ENCODE results near the gene MYOZ2.
"Not testable (repeated sequence)": the region's sequence is repeated elsewhere in the genome, so short reads cannot be mapped to it uniquely, and the experiment has no call there.

Gene MYOZ2

DNA sequence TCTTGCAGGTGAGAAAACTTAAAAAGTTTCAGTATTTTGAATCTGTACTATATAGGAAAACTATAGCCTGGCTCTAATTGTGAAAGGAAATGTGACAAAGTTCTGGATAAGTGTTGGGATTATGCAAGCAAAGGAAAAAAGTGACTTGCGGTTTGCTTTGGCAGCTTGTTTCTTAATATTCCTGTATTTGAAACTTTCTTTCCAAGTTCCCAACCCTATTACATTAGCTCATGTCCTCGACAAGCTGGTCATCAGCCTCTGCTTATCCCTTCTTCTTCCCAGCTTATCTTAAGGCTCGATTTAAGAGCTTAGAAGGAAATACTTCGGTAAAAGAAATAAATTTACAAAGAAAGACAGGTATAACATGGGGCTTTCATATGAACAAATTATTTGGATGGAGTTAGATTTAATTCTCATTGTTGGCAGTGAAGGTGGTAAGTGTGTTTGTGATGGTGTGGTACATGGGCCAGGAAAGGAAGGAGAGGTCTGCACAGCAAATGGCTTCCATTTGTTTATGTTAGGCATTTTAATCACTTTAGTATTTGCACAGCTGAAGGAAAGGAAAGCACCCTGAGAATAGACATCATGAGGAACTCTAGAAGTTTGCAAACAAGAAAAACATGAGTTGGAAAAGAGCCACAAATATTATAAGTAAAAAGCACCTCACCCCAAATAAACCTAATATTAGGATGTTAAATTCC lies 5.1 kb upstream of the MYOZ2 start:
- no peak for DNase-seq

DNA sequence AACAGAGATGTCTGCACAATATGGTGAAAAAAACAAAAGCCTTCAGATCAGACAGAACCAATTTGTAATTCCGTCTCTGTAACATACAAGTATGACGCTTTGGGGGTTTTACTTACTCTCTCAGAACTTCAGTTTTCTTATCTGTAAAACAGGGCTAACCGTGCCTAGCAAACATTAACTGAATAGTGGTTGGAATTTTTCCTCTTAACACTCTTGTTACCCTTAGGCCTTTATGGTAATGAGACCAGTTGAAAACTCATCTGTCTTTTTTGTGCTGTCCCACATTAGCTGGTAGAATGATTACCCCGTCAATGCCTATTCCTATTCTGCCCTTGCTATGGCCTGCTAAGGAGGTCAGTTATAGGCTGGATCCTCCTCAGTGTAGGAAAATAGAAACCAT lies 4.5 kb upstream of the MYOZ2 start:
- DNase-seq = no peak

DNA sequence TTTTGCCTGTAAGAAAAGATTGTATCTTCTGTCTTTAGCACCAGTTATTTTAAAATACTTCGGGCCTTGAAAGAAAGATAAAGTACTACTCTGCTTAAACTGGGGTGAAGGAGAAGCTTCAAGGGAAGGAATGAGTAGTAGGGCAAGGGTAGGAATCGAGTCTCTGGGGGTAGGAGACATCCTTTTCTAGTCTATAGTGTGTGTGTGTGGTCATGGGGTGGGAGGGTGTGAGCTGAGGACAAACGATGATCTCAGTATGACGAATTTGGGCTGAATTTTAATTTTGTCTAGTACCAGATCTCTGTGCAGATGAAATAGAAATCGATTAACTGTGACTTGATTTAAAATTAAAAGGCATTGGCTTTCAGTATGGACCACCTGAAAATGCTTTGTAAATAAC lies 3.3 kb upstream of the MYOZ2 start:
- no peak for DNase-seq

DNA sequence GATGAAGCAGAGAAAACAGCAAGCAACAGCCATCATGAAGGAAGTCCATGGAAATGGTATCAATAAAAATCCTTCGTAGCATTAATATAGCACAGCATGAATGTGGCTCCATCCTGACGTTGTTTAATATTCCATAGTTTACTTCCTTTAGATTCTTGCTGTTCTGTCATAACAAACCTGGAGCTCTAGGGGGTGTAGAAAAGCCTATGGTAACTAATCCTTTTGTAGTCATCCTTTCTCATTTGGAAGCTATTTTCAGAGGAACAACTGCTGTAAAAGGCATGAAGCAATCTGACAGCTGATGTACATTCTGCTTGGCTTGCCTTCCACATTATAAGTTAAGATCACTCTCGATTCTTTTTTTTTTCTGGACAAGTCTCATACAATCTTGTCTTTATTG lies 914 bp downstream of the MYOZ2 start:
- DNase-seq = no peak

DNA sequence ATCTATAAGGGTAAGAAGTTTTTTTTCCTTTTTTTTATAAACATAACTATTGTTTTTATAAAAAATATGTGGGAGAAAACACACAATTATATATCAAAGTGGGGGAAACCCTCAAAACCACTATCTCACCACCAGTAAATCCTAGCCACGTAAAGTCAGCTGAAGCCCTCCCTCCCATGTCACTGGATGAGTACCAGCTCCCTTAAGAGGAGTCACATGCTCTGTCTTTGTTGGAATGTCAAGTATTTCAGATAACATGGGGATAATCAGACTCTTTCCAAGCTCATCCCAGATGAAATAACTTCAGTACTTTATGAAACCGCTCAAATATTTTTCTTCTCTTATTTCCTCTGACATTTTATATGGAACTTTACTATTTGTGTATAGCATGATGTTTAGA lies 2.4 kb downstream of the MYOZ2 start:
- no peak for DNase-seq

DNA sequence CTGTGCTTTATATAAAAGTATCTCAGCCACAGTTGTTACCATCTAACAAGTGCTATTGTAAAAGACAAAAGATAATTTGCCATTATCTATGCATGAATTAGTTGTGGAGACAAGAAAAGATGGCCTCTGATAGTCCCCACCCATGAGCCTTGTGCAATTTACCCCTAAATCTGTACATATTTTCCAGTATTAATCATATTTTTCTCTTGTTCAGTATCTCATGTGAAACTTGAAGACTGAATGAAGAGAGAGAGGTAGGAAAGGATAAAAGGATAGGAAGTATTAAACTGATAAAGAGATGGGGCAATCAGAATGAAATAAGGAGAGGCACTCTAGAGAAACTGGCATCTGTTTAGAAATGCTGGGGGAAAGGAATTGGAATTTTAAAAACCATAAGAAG lies 3.7 kb downstream of the MYOZ2 start:
- no peak for DNase-seq

DNA sequence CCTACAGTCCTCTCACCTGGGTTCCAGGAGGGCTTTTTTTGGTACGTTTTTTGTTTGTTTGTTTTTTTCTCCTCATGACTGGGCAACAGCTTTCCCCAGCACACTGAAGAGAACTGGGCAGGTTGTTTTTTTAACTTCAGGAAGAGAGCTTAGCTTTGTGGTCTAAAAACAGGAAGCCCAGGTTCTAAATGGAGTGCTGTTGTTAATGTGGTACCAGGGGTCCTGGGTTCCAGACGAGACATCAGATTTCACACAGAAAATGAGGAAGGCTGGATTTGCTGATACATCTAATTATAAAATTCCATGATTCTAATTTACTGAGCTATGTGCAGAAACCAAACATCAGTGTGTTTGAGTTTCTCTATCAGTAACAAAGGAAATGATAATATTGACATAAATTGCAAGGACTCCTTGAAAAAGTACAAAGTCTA lies 4.2 kb downstream of the MYOZ2 start:
- no peak for DNase-seq

DNA sequence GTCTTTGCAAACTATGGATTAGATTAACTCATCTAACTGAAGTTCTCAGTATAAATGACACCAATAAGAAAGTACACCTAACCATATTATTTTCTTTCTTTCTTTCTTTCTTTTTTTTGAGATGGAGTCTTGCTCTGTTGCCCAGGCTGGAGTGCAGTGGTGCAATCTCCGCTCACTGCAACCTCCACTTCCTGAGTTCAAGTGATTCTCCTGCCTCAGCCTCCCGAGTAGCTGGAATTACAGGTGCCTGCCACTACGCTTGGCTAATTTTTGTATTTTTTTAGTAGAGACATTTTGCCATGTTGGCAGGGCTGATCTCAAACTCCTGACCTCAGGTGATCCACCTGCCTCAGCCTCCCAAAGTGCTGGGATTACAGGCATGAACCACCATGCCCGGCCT lies 5.7 kb downstream of the MYOZ2 start:
- not testable (repeated sequence) for DNase-seq

DNA sequence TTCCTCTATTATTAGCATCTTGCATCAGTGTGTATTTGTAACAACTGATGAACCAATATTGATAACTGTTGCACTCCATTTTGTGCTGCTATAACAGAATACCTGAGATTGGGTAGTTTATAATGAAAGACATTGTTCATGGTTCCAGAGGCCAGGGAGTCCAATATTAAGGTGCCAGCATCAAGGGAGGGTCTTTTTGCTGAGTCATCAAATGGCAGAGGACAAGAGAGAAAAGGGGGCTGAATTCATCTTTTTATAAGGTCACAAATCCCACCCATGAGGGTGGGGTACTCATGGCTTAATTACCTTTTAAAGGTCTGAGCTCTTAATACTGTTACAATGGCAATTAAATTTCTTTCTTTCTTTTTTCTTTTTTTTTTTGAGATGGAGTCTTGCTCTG lies 7.2 kb downstream of the MYOZ2 start:
- DNase-seq = no peak

DNA sequence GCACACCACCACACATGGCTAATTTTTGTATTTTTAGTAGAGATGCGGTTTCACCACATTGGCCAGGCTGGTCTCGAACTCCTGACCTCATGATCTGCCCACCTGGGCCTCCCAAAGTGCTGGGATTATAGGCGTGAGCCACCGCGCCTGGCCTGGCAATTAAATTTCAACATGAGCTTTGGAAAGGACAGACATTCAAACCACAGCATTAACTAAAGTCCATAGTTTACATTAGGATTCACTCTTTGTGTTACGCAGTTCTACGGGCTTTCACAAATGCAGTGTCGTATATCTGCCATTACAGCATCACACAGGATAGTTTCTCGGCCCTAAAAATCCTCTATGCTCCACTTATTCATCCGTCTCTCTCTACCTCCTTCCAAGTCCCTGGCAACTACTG lies 7.7 kb downstream of the MYOZ2 start:
- not testable (repeated sequence) for DNase-seq

DNA sequence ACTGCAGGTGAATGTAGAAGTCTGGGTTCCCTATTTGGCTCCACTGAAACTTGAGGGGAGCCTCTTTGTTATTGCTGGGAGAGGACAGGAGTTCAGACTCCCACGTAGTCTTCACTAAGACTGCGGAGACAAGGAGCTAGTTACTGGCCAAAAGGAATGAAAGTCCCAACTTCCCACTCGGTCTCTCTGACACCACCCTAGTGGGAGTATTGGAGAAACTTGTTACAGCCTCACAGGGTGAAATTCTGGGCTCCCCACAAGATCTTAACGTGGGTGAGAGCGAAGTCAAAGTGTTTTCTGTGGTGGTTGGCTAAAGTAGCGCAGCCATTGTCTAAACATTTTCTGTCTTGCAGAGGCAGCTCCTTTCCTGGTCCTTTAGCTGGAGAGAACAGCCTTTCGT lies 13.5 kb downstream of the MYOZ2 start:
- no peak for DNase-seq

DNA sequence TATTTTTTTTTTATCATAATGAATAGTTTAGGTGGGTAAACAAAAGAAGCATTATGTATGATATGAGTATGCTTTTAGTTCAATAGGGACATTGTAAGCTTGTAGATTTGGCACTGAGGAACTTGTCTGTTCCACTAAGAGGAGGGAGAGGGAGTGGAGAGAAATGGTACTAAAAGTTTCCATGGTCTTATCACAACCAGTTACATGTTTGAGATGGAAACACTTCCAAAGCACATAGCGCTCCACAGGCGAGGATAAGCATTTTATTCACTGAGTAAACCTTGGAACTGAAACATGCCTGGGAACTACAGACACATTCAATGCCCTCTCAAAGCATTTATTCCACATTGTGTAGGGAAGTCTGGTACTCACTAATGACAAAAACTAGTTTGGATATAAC lies 15.5 kb downstream of the MYOZ2 start:
- DNase-seq = no peak

DNA sequence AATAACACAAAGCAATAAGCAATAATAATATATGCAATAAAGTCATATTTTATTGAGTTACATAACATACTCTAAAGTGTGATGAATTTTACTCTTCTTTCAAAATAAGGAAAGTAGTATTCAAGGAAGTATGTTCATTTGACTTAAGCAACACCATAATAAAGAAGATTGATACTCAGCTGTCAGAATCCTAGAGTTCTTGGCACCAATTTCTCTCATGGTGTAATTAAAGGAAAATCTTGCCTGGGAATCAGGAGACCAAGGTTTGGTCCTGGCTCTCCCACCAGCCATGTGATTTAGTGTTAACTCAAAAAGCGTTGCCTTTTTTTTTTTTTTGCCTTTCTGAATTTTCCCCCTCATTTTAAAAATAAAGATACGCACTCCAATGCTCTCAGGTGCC lies 17.1 kb downstream of the MYOZ2 start:
- DNase-seq = no peak

DNA sequence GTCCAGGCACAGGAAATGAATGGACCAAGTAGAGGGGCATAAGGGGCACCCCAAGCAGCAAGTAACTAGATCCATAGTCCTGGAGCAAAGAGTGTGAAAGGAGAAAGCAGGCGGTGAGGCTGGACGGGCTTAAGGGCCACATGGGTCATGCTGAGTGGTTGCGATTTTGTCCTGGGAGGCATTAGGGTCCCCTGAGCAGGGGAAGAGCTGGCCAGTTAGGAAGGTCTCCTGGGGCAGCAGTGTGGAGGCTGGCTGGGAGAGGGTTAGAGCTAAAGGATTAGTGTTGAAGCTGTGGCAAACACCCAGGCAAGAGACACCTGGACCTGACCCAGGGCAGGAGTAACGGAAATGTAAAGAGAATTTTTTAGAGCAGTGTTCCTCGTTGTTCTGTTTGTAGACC lies 26.5 kb downstream of the MYOZ2 start:
- no peak for DNase-seq

DNA sequence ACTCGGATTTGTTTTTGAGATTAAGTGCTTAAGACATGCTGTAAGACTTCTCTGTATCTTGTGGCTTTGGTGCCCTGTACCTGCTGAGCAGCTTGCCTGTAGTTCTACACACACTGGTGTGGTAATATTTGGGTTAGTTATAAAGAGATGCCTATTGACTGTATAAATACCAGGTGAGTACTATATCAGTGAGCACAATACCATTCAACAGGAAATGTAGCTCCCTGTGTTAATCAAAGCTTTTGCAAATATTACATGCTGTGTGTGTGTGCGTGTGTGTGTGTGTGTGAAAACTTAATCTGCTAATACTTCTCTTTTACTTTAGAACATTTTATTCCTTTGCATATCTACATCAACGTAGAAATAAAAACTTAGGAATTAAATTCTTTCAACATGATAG lies 30.1 kb downstream of the MYOZ2 start:
- no peak for DNase-seq

DNA sequence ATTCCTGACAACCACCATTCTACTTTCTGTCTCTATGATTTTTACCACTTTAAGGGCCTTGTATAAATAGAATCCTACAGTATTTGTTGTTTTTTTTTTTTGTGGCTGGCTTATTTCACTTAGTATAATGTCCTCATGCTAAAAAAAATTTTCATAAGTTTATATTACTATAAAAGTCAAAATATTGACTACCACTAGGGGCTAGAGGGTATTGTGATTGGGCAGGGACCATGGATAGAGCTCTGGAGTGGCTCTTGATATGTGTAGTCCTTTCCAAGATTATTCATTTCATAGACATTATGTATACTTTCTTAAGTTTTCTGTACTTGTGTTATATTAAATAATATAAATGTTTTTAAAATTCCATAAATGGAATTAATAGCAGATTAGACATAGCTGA lies 34.6 kb downstream of the MYOZ2 start:
- no peak for DNase-seq

DNA sequence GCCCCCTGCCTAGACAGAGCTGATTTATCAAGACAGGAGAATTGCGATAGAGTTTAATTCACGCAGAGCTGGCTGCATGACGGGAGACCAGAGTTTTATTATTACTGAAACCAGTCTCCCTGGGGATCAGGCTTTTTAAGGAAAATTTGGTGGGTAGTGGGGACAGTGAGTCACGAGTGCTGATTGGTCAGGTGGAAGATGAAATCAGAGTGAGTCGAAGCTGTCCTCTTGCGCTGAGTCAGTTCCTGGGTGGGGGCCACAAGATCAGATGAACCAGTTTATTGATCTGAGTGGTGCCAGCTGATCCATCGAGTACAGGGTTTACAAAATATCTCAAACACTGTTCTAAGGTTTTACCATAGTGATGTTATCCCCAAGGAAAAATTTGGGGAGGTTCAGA lies 36.6 kb downstream of the MYOZ2 start:
- no peak for DNase-seq

DNA sequence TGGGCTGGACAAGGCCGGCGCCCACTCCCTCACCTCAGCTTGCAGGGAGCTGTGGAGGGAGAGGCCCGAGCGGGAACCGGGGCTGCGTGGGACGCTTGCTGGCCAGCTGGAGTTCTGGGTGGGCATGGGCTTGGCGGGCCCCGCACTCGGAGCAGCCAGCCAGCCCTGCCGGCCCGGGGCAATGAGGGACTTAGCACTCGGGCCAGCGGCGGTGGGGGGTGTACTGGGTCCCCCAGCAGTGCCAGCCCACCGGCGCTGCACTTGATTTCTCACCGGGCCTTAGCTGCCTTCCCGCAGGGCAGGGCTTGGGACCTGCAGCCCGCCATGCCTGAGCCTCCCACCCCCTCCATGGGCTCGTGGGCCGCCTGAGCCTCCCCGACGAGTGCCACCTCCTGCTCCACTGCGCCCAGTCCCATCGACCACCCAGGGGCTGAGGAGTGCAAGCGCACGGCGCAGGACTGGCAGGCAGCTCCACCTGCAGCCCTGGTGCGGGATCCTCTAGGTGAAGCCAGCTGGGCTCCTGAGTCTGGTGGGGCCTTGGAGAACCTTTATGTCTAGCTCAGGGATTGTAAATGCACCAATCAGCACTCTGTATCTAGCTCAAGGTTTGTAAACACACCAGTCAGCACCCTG lies 38.2 kb downstream of the MYOZ2 start:
- DNase-seq = not testable (repeated sequence)

DNA sequence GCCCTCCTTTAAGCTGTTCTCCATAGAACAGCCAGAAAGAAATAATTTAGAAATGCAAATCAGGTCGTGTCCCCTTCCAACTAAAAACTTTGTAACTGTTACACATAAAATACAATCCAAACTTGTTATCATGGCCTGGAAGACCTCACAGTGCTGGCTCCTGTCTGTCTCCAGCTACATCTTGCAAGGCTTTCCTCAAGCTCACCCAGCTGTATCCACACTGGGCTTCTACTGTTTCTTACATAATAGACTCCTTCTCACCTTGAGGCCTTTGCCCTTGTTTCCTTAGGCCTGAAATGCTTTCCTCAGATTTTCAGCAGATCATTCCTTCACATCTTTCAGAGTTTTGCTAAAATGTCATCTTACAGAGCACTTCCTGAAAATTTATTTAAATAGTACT lies 43.4 kb downstream of the MYOZ2 start:
- DNase-seq = no peak

DNA sequence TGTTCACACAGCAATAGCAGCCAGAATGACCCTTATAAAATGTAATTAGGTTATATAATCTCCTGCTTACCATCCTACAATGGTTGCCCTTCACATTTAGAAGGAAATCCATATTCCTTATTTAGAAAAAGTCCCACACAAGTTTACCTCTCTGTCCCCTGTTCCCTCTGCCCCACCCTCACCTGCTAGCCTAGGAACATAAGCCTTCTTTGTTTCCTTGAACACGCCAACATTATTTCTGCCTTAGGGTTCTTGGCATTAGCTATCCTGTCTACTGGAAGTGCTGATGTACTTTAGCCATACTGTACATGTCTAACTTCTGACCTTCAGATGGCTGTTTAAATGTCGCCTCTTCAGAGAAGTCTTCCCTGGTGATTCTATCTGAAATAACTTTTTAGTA lies 48.5 kb downstream of the MYOZ2 start:
- DNase-seq = no peak

DNA sequence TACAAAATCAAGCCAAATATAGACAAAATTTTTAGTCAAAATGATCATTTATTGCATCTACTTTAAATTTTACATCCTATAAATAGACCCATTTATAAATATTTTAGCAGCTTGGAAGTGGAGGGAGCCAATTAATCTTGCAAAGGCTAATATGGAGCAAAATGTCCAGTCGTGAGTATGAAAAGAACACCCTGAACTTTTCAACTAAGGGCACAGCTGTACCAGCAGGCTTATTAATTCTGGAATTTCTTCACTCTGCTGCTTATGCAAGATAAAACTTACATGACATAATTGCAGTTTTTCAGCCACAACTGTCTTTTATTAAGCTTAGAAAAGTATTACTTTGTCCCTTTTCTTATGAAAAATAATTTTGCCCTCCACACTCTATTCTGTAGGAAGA lies 54.0 kb downstream of the MYOZ2 start:
- no peak for DNase-seq

DNA sequence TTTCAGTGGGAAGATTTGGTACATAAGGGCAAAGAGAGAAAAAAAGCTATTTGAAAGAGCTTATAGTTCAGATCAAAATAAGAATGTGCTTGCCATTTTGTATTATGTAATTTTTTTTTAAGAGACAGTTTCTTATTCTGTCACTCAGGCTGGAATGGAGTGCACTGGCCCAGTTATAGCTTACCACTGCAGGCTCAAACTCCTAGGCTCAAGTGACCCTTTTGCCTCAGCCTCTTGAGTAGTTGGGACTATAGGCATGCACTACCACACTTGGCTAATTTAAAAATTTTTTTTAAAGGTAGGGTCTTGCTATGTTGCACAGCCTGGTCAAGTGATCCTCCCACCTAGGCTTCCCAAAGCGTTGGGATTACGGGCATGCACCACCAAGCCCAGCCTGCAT lies 54.7 kb downstream of the MYOZ2 start:
- DNase-seq = no peak

DNA sequence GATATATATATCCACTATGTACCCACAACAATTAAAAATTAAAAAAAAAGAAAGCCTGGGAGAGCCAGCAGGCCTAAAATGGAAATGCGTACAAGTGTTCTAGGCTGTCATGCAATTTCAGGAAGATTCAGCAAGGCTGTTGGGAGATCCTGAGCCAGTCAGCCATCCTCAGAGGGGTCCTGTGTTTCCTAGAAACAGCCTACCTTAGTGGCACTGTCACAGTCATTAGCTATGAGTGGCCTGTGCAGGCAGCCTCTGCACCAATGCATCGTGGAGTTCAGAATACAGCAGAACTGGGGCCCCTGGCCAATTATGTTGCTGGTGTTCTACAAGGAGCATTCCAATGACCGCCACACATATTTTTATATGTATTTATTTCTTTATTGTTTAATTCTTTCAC lies 55.9 kb downstream of the MYOZ2 start:
- no peak for DNase-seq

DNA sequence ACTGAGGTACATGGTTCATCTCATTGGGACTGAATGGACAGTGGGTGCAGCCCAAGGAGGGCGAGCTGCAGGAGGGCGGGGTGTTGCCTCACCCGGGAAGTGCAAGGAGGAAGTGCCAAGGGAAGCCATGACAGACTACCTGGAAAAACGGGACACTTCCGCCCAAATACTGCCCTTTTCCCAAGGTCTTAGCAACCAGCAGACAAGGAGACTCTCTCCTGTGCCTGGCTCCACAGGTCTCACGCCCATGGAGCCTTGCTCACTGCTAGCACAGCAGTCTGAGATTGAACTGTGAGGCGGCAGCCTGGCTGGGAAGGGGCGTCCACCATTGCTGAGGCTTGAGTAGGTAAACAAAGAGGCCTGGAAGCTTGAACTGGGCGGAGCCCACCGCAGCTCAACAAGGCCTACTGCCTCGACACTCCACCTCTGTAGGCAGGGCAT lies 62.2 kb downstream of the MYOZ2 start:
- DNase-seq = no peak

DNA sequence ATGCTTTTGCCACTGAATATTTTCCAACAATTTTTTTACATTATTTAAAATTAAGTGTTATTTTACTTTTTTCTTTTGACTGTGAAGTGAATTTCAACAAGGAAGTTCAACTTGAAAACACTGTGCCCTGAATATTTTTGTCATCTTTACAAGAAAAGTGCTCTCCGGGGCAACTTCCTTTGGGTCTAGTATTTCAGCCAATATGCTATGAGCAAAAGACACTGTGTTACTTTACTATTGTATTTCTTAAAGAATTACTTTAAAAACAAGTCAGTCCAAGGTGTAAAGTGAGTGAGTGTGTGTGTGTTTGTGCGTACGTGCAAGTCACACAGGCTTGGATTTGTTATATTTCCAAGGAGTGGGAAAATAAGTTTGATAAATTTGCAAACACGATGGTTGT lies 69.3 kb downstream of the MYOZ2 start:
- no peak for DNase-seq

Measured in stimulated activated naive CD4-positive, alpha-beta T cell treated with Interleukin-2 at 50 U/mL for 16 hours (primary cell).